GM19468 (cell line): ENCODE results near the gene HARS1.
"Not testable (repeated sequence)": the region's sequence is repeated elsewhere in the genome, so short reads cannot be mapped to it uniquely, and the experiment has no call there.

ENCODE experiments used
- ATAC-seq: cut with Tn5 transposase; IDR thresholded peaks from one replicate; pipeline ENCODE4 v1.9.1; 2021; ENCODE audit warnings: mild to moderate bottlenecking, moderate library complexity, moderate number of reproducible peaks; ENCODE audit not compliant: unreplicated experiment; ENCODE audit errors: extremely low read depth

HARS1 gene, protein sequence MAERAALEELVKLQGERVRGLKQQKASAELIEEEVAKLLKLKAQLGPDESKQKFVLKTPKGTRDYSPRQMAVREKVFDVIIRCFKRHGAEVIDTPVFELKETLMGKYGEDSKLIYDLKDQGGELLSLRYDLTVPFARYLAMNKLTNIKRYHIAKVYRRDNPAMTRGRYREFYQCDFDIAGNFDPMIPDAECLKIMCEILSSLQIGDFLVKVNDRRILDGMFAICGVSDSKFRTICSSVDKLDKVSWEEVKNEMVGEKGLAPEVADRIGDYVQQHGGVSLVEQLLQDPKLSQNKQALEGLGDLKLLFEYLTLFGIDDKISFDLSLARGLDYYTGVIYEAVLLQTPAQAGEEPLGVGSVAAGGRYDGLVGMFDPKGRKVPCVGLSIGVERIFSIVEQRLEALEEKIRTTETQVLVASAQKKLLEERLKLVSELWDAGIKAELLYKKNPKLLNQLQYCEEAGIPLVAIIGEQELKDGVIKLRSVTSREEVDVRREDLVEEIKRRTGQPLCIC

GRCh38 chr5:140690941-140691924, at the start of gene HARS1, which contains the start of gene HARS2:
HARS1 (minus strand) TSS chr5:140691370; CDS start chr5:140691304, 66 bp downstream.
HARS2 (plus strand) TSS chr5:140691455; CDS start chr5:140691649, 194 bp downstream.
- ATAC-seq: peak; percentile 80

- no peak for ATAC-seq
Observed at GRCh38 chr5:140737486-140737885, 46.3 kb upstream of the HARS1 start.

- no peak for ATAC-seq
Observed at GRCh38 chr5:140734354-140734753, 43.2 kb upstream of the HARS1 start.

- no peak for ATAC-seq
Observed at GRCh38 chr5:140733098-140733497, 41.9 kb upstream of the HARS1 start.

- peak; percentile 62 for ATAC-seq
Observed at GRCh38 chr5:140725799-140726471, 34.8 kb upstream of the HARS1 start.

- ATAC-seq: not testable (repeated sequence)
Observed at GRCh38 chr5:140721395-140721794, 30.2 kb upstream of the HARS1 start.

DNA sequence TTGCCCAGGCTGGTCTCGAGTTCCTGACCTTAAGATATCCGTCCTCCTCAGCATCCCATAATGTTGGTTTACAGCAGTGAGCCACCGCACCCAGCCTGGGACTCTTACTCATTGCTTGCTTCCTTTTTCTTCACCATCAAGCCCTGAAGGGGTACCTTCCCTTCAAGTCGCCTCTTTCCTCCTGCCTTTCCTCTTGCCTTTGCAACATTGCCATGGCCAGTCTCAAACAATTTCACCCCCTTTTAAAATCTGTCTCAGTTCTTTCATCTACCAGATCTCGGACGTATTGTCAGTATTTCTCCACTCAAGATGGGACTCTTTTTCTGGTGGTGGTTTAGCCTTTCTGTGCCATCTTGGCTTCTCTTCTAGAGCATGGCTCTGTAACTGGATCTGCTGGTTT, 29.6 kb upstream of the HARS1 start:
- ATAC-seq: not testable (repeated sequence)

DNA sequence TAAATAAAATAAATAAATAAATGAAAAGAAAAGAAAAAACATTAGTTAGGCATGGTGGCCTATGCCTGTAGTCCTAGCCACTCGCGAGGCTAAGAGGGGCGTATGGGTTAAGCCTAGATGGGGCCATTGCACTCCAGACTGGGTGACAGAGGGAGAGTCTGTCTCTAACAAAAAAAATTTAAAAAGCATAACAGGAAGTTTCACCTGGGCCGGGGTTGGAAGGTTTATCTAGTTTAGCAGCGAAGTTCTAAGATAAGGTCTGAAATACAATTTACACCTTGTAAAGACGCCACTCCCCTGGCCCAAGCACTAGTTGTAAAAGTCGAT, 27.1 kb upstream of the HARS1 start:
- ATAC-seq: no peak

- not testable (repeated sequence) for ATAC-seq
Observed at GRCh38 chr5:140716238-140716637, 25.1 kb upstream of the HARS1 start.

DNA sequence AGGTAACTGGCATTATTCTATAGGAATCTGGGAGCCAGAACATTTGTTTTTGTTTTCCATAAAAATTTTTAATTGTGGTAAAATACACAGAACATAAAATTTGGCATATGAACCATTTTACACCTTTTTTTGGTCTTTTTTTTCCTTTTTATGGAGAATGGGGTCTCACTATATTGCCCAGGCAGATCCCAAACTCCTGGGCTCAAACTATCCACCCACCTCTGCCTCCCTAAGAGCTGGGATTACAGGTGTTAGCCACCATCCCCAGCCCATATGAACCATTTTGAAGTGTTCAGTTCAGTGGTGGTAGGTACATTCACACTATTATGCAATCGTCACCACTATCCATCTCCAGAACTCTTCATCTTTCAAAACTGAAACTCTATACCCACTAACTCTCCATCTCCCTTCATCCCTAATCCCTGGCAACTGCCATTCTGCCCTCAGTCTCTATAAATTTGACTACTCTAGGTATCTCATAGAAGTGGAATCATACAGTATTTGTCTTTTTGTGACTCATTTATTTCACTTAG, 22.5 kb upstream of the HARS1 start:
- no peak for ATAC-seq

- ATAC-seq: no peak
Observed at GRCh38 chr5:140711794-140712193, 20.6 kb upstream of the HARS1 start.

DNA sequence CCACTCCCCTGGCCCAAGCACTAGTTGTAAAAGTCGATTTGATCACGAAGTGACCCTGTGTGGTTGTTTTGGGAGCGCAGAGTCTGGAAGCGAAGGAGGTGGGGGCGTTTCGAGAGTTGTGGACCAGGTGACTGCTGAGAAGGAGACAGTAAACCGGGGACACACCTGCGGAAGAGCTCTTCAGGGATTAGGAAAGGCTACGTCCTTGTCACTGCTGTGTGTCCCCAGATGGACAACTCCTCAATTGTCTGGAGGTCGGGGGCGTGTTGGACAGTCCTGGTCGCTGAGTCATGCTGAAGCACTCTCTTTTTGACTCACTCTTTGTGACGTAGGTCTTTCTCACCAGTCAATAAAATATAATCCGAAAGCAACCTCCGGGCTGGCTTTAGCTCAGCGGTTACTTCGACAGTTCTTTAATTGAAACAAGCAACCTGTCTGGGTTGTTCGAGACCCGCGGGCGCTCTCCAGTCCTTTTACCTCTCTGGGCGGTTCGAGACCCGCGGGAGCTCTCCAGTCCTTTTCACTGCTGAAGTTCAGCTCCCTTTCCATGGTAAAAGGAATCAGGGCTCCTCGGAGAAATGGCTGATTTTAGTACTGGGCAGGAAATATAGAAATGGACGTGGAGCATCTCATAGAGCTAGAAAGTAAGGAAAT, 19.9 kb upstream of the HARS1 start:
- peak; percentile 93 for ATAC-seq

DNA sequence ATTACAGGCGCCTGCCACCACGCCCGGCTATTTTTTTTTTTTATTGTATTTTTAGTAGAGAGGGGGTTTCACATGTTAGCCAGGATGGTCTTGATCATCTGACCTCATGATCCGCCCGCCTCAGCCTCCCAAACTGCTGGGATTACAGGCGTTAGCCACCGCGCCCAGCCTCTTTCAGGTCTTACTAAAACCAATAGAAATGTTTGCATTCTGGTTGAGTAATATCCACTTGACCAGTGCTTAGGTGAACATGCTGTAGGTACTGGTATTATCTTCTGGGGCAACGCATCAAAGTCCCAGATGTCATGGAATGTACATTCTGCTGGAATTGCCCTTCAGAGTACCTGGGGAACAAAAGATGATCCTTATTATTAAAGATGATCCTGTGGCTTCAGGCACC, 17.6 kb upstream of the HARS1 start:
- not testable (repeated sequence) for ATAC-seq

GRCh38 chr5:140707812-140708211, 16.6 kb upstream of the HARS1 start:
- ATAC-seq: no peak

DNA sequence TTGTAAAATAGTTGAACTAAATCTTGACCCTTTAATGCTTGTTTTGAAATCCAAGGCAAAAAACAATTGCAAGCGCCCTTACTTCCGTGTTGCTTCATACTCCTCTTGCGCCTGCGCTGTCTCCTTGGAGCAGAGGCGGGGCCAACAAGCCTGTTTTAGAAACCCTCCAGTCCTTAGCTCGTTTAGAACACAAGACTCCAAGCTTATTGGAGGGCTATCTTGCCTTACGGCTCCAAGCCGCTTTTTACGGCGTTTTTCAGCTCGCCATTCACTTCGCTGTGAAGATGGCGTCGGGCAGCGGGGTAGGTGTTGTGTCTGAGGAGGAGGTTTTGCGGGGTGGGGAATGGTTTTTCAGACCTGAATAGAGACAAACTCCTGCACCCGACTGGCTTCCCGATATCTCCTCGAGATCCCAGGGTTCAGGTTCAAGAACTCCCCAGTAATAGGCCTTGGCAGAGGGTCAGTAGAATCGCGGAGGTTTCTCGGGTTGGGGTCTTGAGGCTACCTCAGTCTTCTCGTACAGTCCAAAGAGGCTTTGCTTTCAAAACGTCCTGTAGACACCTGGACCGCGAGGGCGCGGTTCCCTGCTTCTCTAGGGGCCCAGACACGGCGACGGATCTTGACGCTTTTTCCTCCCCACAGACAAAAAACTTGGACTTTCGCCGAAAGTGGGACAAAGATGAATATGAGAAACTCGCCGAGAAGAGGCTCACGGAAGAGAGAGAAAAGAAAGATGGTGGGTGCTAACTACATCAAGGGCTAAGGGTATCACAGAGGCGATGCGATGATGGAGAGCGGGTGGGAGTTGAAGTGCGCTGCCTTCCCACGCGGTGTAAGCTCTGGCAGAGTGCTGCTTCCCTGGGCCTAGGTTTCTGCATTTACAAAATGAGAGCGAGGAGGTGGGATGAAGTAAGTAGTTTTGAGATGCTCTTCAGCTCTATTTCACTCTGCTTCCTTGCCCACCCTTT, 9.3 kb upstream of the HARS1 start, which contains the start of gene ZMAT2:
TSS of gene ZMAT2 (plus strand) at position 271 of the 968 bp plus-strand sequence. CDS start at position 285, 14 bp downstream.
- peak; percentile 88 for ATAC-seq

DNA sequence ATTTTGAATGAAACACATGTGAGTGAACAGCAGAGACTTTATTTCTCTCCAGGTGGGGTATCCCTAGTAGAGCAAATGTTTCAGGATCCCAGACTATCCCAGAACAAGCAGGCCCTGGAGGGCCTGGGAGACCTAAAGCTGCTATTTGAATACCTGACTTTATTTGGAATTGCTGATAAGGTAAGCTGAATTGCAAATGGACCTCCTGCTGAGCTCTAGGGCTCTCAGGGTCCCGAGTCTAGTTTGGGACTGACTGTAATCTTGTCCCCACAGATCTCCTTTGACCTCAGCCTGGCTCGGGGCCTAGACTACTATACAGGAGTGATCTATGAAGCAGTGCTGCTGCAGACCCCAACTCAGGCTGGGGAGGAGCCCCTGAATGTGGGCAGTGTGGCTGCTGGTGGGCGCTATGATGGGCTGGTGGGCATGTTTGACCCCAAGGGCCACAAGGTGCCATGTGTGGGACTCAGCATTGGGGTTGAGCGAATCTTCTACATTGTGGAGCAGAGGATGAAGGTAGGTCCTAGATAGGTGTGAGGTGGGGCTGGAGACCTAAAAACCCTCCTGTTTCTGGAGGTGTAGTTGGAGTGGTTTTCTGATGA, 5.8 kb upstream of the HARS1 start:
- no peak for ATAC-seq

- no peak for ATAC-seq
Observed at GRCh38 chr5:140694276-140694675, 3.1 kb upstream of the HARS1 start.
